ENCODE measurements around the gene STX3. TPM values are rescaled to one million over a fixed set of nuclear protein-coding genes. Genes with fewer than 3 reads are reported as not detected.

Gene STX3
- total and polyA plus RNA-seq, 4 donors = 3.3 to 8.5 (median 5.8) TPM

- no peak overlapping the region for H3K4me3 ChIP-seq (ENCODE audit: low read depth in 1 of 3, low read length in 3 of 3)
- H3K27ac ChIP-seq (ENCODE audit: low read depth in 1 of 2, low read length in 2 of 2) = no peak overlapping the region
- H3K27me3 ChIP-seq (ENCODE audit: control insufficient read depth in 4 of 4, insufficient read depth in 4 of 4, low read length in 3 of 4) = no peaks in the 10 kb centered on the region
- no peak overlapping the region for H3K9ac ChIP-seq (ENCODE audit: low read depth in 1 of 2, low read length in 2 of 2)
- 96% methylated on average over 1 of the region's 1 CpG for WGBS
- TF ChIP-seq NR2F2 (IDR thresholded peaks at IDR 0.05) (no peak), EGR1 (IDR thresholded peaks at IDR 0.05; ENCODE audit: low read depth in 2 of 2) (no peak), ATF3 (IDR thresholded peaks at IDR 0.05) (no peak), HNF4G (IDR thresholded peaks at IDR 0.05) (no peak), FOXA2 (IDR thresholded peaks at IDR 0.05) (no peak), MAX (IDR thresholded peaks at IDR 0.05) (no peak)
- no peak for DNase-seq (ENCODE audit: low spot score)
- H3K9me3 ChIP-seq (ENCODE audit: control insufficient read depth in 4 of 4, low read length in 3 of 4) = no peaks in the 10 kb centered on the region
- H3K36me3 ChIP-seq (ENCODE audit: control insufficient read depth in 4 of 4, insufficient read depth in 3 of 4, low read depth in 1 of 4, low read length in 3 of 4) = peaks cover 0 to 3% (median 1%) of the 10 kb centered on the region in 4 donors
- H3K4me1 ChIP-seq (ENCODE audit: control insufficient read depth in 4 of 4, insufficient read depth in 4 of 4, low read length in 3 of 4) = peaks cover 0 to 6% (median 0%) of the 10 kb centered on the region in 4 donors
Measured at GRCh38 chr11:59813364-59813763, 58.2 kb downstream of the STX3 start.

- no peak for DNase-seq (ENCODE audit: low spot score)
- no peaks in the 10 kb centered on the region for H3K9me3 ChIP-seq (ENCODE audit: control insufficient read depth in 4 of 4, low read length in 3 of 4)
- H3K9ac ChIP-seq (ENCODE audit: low read depth in 1 of 2, low read length in 2 of 2) = no peak overlapping the region
- H3K36me3 ChIP-seq (ENCODE audit: control insufficient read depth in 4 of 4, insufficient read depth in 3 of 4, low read depth in 1 of 4, low read length in 3 of 4) = no peaks in the 10 kb centered on the region
- no peak for TF ChIP-seq REST (IDR thresholded peaks at IDR 0.05)
- TF ChIP-seq RAD21 (IDR thresholded peaks at IDR 0.05) = no peak
- TF ChIP-seq ZBTB33 (IDR thresholded peaks at IDR 0.05) = no peak
- no peak for TF ChIP-seq YY1 (IDR thresholded peaks at IDR 0.05)
- TF ChIP-seq FOXA2 (IDR thresholded peaks at IDR 0.05) = no peak
- no peak for TF ChIP-seq GABPA (IDR thresholded peaks at IDR 0.05 in 1 of 2, conservative IDR thresholded peaks at IDR 0.05 in 1 of 2)
- TF ChIP-seq NR2F2 (IDR thresholded peaks at IDR 0.05) = no peak
- TF ChIP-seq MAX (IDR thresholded peaks at IDR 0.05) = no peak
- TF ChIP-seq HNF4A (conservative IDR thresholded peaks at IDR 0.05) = no peak
- TF ChIP-seq ATF3 (IDR thresholded peaks at IDR 0.05) = no peak
- no peak for TF ChIP-seq JUND (IDR thresholded peaks at IDR 0.05)
- TF ChIP-seq FOXA1 (IDR thresholded peaks at IDR 0.05) = no peak
- no peak for TF ChIP-seq HNF4G (IDR thresholded peaks at IDR 0.05)
- TF ChIP-seq TAF1 (conservative IDR thresholded peaks at IDR 0.05) = no peak
- TF ChIP-seq EGR1 (IDR thresholded peaks at IDR 0.05; ENCODE audit: low read depth in 2 of 2) = no peak
- no peak for TF ChIP-seq SP1 (IDR thresholded peaks at IDR 0.05)
- TF ChIP-seq RXRA (IDR thresholded peaks at IDR 0.05) = no peak
- peaks cover 0 to 6% (median 0%) of the 10 kb centered on the region in 4 donors for H3K4me1 ChIP-seq (ENCODE audit: control insufficient read depth in 4 of 4, insufficient read depth in 4 of 4, low read length in 3 of 4)
- no peaks in the 10 kb centered on the region for H3K27me3 ChIP-seq (ENCODE audit: control insufficient read depth in 4 of 4, insufficient read depth in 4 of 4, low read length in 3 of 4)
- 52% methylated on average over 1 of the region's 1 CpG for WGBS
- no peak overlapping the region for H3K27ac ChIP-seq (ENCODE audit: low read depth in 1 of 2, low read length in 2 of 2)
- no peak overlapping the region for H3K4me3 ChIP-seq (ENCODE audit: low read depth in 1 of 3, low read length in 3 of 3)
Measured at GRCh38 chr11:59814021-59814420, 58.8 kb downstream of the STX3 start.
